Tracheal epithelial cell (primary cell): Measurements from ENCODE around the gene PHC3. TPM values are rescaled to one million over a fixed set of nuclear protein-coding genes. Genes with fewer than 3 reads are reported as not detected.

ENCODE experiments used
- total RNA-seq: library from RNA; depleted of rRNA; stranded (reverse); fragments of >200 nt; gene quantifications from 2 replicates; pipeline ENCODE4 v1.2.1, GENCODE V29; 2014

PHC3 gene
- 14.9 and 22.8 TPM in 2 replicates for total RNA-seq

GRCh38 chr3:170180908-170181885 is at the start of gene PHC3:
Gene PHC3 (minus strand): TSS chr3:170181733. CDS start chr3:170181715, 18 bp downstream.

GRCh38 chr3:170221924-170222646 is 40.6 kb upstream of the PHC3 start, which contains the start of gene PRKCI:
Gene PRKCI (plus strand): TSS chr3:170222424. CDS start chr3:170222670, 246 bp downstream.

Other genes starting within 250 kb of the PHC3 start
- 21.0 and 26.9 TPM in 2 replicates for gene SEC62, start 214.9 kb downstream of the PHC3 start, total RNA-seq
- 1.5 and 6.3 TPM in 2 replicates for gene GPR160, start 143.7 kb downstream of the PHC3 start, total RNA-seq
- gene PRKCI, start 40.7 kb upstream of the PHC3 start, total RNA-seq = 67.4 and 81.2 TPM in 2 replicates
- 42.6 and 67.0 TPM in 2 replicates for gene SKIL, start 176.0 kb upstream of the PHC3 start, total RNA-seq
- 0.43 and 7.5 TPM in 2 replicates for gene CLDN11, start 237.1 kb upstream of the PHC3 start, total RNA-seq